SU-DHL-6 (cell line): Measurements from ENCODE around the gene NT5C.

Experiments
- H2AFZ ChIP-seq: fragments of 200-600 bp; sonication (generic); 2 replicates; pipeline ENCODE4 v1.6.1; 2014; ENCODE audit warnings: low read depth, mild to moderate bottlenecking, moderate library complexity, mixed read lengths, antibody characterized with exemption, low read length; ENCODE audit not compliant: severe bottlenecking
- H3F3A ChIP-seq: fragments of 200-600 bp; shearing (Covaris generic); 2 replicates; pipeline ENCODE4 v1.6.0; 2016; ENCODE audit warnings: antibody characterized with exemption, mild to moderate bottlenecking; ENCODE audit not compliant: insufficient read depth
- H3K27ac ChIP-seq: fragments of 200-600 bp; sonication (generic); 2 replicates; pipeline ENCODE4 v1.5.1; 2016; ENCODE audit warnings: low read depth, mild to moderate bottlenecking, low read length, moderate library complexity, mixed read lengths
- H3K27me3 ChIP-seq: fragments of 200-600 bp; sonication (generic), shearing (Covaris generic); 2 replicates; pipeline ENCODE4 v1.6.0; 2014; ENCODE audit warnings: mild to moderate bottlenecking, low read length
- H3K36me3 ChIP-seq: fragments of 200-600 bp; sonication (generic); 2 replicates; pipeline ENCODE4 v1.6.1; 2014; ENCODE audit warnings: mild to moderate bottlenecking, low read length, mixed read lengths
- H3K4me2 ChIP-seq: fragments of 300-600, 200-600 bp; shearing (Covaris generic), sonication (generic); 2 replicates; pipeline ENCODE4 v1.6.0; 2014; ENCODE audit warnings: low read length, low read depth, mild to moderate bottlenecking; ENCODE audit not compliant: poor library complexity, severe bottlenecking
- H3K4me3 ChIP-seq: fragments of 200-600 bp; sonication (generic); 2 replicates; pipeline ENCODE4 v1.5.1; 2014; ENCODE audit warnings: antibody characterized with exemption, low read length, mild to moderate bottlenecking, mixed read lengths; ENCODE audit not compliant: insufficient read depth, poor library complexity, severe bottlenecking
- H3K79me2 ChIP-seq: fragments of 200-600 bp; sonication (generic); 2 replicates; pipeline ENCODE4 v1.6.1; 2014; ENCODE audit warnings: mild to moderate bottlenecking, low read length, moderate library complexity; ENCODE audit not compliant: insufficient read depth
- H3K9ac ChIP-seq: fragments of 200-600 bp; sonication (generic); 2 replicates; pipeline ENCODE4 v1.7.0; 2014; ENCODE audit warnings: mild to moderate bottlenecking, low read length
- H3K9me2 ChIP-seq: fragments of 200-600 bp; sonication (generic); replicated peaks from 2 replicates; pipeline ENCODE4 v1.6.1; 2014; ENCODE audit warnings: low read length; ENCODE audit not compliant: insufficient read depth
- H3K9me3 ChIP-seq: fragments of 200-600 bp; sonication (generic); 2 replicates; pipeline ENCODE4 v1.6.1; 2014; ENCODE audit warnings: low read length, mixed read lengths; ENCODE audit not compliant: insufficient read depth
- H4K20me1 ChIP-seq: fragments of 200-600 bp; sonication (generic); 2 replicates; pipeline ENCODE4 v1.6.1; 2014; ENCODE audit warnings: low read depth, mild to moderate bottlenecking, antibody characterized with exemption, low read length, moderate library complexity, mixed read lengths
- CTCF ChIP-seq: fragments of 200-600 bp; sonication (generic); IDR thresholded peaks from one replicate; pipeline ENCODE4 v1.5.1; 2017; ENCODE audit warnings: antibody characterized with exemption, mild to moderate bottlenecking, low read length, moderate library complexity; ENCODE audit not compliant: insufficient read depth, poor library complexity, severe bottlenecking
- EZH2phosphoT487 ChIP-seq: fragments of 200-600 bp; sonication (generic), shearing (Covaris generic); conservative IDR thresholded peaks from 2 replicates; pipeline ENCODE4 v1.6.1; 2018; ENCODE audit warnings: mild to moderate bottlenecking, antibody characterized with exemption, low read length, moderate library complexity, mixed read lengths

The NT5C gene

GRCh38 chr17:75154195-75155106, 22.9 kb upstream of the NT5C start, which contains the start of gene JPT1:
Gene JPT1 (minus strand): TSS chr17:75154512. CDS start chr17:75154397, 115 bp downstream.
- Histone ChIP-seq H3K79me2 (peaks cover 48% of the 10 kb centered on the region), H3K9ac (peak within 1 kb of the TSS; percentile 94), H3K27me3 (no peaks in the 10 kb centered on the region), H4K20me1 (0 out of 2 replicates have a peak, but pooled peaks cover 4% of the 10 kb centered on the region), H3K9me3 (no peaks in the 10 kb centered on the region), H3K4me3 (peak within 1 kb of the TSS; percentile 81), H3K36me3 (no peaks in the 10 kb centered on the region), H2AFZ (peak within 1 kb of the TSS; percentile 2), H3K9me2 (no peaks in the 10 kb centered on the region), H3K27ac (peak within 1 kb of the TSS; percentile 70), H3F3A (peaks cover 10% of the 10 kb centered on the region; the same call in 1 of the 2 replicates), H3K4me2 (peak within 1 kb of the TSS; percentile 95)
- TF ChIP-seq CTCF (no peak), EZH2phosphoT487 (no peak)

- Histone ChIP-seq H3K9me3 (no peaks in the 10 kb centered on the region), H3K36me3 (no peaks in the 10 kb centered on the region), H3K4me2 (peak overlapping the region; percentile 95), H3K4me3 (peak overlapping the region; percentile 81), H3K9ac (peak overlapping the region; percentile 94), H4K20me1 (0 out of 2 replicates have a peak, but pooled peaks cover 7% of the 10 kb centered on the region), H3K79me2 (peaks cover 55% of the 10 kb centered on the region), H3K9me2 (no peaks in the 10 kb centered on the region), H3K27ac (peak overlapping the region; percentile 63), H2AFZ (no peak overlapping the region), H3F3A (peaks cover 10% of the 10 kb centered on the region; the same call in 1 of the 2 replicates), H3K27me3 (no peaks in the 10 kb centered on the region)
- no peak for TF ChIP-seq CTCF
- no peak for TF ChIP-seq EZH2phosphoT487
Observed at GRCh38 chr17:75153780-75154194, 22.2 kb upstream of the NT5C start.

- H3K9ac ChIP-seq: peak overlapping the region; percentile 94
- peak overlapping the region; percentile 81 for H3K4me3 ChIP-seq
- H3F3A ChIP-seq: peaks cover 10% of the 10 kb centered on the region; the same call in 1 of the 2 replicates
- 0 out of 2 replicates have a peak, but pooled peaks cover 9% of the 10 kb centered on the region for H4K20me1 ChIP-seq
- no peak for TF ChIP-seq CTCF
- TF ChIP-seq EZH2phosphoT487: no peak
- H3K9me3 ChIP-seq: no peaks in the 10 kb centered on the region
- no peaks in the 10 kb centered on the region for H3K27me3 ChIP-seq
- H3K36me3 ChIP-seq: no peaks in the 10 kb centered on the region
- peak overlapping the region; percentile 63 for H3K27ac ChIP-seq
- H3K9me2 ChIP-seq: no peaks in the 10 kb centered on the region
- H3K4me2 ChIP-seq: peak overlapping the region; percentile 95
- no peak overlapping the region for H2AFZ ChIP-seq
- H3K79me2 ChIP-seq: peaks cover 61% of the 10 kb centered on the region
Observed at GRCh38 chr17:75152922-75153779, 21.6 kb upstream of the NT5C start.
